ENCODE measurements around the gene AKT3.
"Not testable (repeated sequence)": the region's sequence is repeated elsewhere in the genome, so short reads cannot be mapped to it uniquely, and the experiment has no call there.

AKT3 gene

DNA sequence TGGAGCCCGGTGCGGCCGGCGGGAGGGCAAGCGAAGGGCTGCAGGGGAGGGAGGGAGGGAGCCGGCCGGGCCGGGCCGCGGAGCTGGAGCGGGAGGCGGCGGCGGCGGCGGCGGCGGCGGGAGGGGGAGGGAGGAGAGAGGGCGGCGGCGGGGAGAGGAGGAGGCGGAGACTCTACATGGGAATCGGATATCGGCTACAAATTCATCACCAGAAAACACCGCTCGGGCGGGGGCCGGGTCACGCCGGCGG lies at the start of gene AKT3:
Gene AKT3 (minus strand): TSS at position 42 of the 250 bp plus-strand sequence. CDS start 7,073 bp downstream, outside the sequence.
- peak in 50 of 58 donors; percentile 29 to 93 (median 85) for DNase-seq

DNA sequence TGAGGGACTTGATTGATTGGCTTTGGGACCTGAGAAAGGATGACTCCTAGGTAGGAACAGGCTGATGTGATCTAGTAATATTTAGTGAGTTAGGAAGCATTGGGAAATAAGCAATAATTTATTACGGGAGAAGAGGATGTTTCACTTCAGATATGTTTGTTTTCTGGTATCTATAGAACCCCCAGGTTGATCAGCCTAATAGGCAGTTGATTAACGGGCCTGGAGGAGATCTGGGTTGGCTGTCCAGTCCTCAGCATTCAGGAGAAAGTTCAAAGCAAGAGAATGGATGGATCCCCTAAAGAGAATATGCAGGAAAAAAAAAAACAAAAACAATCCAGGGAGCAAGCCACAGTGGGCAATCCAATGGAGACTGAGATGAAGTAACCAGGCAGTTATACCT lies 48.2 kb upstream of the AKT3 start:
- DNase-seq, result no peak

DNA sequence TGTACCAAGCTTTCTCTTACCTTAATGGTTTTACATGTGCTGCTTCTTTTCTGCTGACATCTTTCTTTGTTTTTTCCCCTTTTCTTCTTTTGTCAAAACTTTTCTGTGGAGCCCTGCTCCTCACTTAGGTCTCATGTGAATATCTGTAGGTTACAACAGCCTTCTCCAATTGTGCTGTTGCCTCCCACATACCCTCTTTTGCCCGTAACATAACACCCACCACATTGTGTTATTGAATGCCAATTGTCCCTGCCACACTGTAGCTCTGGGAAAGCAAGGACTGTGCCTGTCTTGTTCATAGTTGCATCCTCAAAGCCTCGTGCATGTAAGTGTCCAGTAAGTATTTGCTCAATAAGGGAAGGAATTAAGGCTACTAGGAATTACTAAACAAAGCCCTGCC lies 46.3 kb upstream of the AKT3 start:
- no peak for DNase-seq

DNA sequence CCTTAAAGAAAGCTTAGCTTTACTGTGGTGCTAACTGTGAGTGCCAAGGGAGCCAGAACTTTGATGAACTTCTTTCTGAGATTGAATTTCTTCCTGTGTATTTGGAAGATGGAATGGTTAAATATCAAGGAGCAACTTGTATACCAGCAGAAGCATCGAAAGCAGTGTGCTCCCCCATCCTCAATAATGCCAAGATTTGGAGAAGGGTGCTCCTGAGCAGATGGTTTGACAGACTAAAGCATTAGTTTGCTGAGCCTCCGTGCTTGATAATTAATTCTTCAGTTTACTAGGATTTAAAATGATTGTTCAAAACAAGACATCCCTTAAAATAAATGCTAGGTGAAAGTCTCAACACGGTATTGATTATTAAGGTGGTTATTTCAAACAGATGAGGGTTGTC lies 42.4 kb upstream of the AKT3 start:
- DNase-seq, result no peak

DNA sequence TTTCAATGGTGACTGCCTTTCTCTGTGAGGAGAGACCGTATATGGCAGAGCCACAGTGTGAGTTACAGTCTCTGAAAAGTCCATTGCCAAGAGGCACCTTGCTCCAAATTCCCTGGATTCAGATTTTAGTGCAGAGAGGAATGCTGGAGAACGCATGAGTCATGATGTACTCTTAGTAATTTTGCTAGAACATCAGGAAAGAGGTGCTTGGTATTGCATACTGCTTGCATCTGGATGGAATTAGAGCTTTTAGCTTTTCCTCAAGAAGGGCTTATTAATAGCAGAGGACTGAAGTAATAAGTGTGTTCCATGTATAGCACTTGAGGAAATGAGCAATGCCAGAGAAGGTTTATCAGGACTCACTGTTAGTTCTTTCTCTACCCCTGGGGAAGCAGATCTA lies 40.5 kb upstream of the AKT3 start:
- DNase-seq, result no peak

DNA sequence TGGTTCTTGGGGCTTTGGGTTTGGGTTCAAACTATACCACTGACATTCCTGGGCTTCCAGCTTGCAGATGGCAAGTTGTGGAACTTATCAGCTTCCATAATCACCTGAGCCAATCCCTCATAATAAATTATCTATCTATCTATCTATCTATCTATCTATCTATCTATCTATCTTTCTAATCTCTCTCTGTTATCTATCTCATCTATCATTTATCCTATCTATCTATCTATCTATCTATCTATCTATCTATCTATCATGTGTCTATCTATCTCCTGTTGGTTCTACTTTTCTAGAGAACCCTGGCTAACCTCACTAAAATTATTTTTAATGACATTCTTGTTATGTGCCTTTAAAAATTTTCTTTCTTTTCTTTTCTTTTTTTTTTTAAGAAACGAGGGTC lies 35.8 kb upstream of the AKT3 start:
- DNase-seq, result no peak

DNA sequence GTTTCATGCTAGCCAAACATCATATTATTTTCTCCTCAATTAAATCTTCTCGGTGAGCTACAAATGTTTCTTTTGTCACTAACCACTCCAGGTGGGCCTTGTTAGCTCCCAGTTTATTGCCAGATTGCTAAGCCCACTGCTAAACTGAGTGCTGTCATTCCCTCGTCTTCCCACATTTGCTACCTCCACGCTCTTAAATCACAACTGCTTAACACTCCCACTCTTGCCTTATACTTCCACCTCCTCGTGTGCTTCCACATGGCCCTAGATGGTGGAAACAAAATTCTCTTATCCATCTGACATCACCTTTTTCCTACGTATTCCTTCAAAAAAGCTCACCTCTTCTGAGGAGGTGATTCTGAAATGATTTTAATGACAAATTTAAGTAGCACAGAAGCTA lies 34.6 kb upstream of the AKT3 start:
- DNase-seq, result no peak

DNA sequence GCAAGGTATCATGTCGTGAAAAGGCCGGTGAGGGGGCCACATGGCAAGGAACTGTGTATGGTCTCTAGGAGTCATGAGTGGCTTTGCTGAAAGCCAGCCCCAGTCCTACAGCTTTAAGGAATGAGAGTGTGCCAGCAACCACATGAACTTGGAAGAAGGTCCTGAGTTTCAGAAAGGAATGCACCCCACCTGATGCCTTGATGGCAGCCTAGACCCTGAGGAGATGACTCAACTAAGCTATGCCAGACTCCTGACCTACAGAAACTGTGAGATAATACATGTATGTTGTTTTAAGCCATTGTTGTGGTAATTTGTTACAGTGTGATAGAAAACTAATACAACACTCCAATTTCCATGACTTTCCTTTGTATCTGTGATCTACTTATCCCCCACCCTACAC lies 33.5 kb upstream of the AKT3 start:
- no peak for DNase-seq

DNA sequence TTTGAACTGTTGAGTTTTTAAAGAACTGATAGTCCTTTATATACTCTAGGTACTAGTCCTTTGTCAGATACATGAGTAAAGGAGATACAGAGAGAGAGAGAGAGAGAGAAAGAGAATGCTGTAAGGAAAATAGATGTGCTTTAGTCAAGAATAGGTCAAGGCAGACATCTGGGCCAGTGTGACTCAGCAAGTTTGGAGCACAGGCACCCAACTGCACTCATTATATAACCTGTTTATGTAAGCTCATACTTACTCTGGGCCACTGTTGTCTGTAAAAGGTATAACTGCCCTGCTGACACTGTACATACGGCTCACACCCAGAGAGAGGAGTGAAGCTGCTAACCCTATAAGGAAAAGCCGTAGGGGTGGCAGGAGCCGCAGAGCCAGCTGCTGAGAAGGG lies 32.2 kb upstream of the AKT3 start:
- DNase-seq, result no peak

DNA sequence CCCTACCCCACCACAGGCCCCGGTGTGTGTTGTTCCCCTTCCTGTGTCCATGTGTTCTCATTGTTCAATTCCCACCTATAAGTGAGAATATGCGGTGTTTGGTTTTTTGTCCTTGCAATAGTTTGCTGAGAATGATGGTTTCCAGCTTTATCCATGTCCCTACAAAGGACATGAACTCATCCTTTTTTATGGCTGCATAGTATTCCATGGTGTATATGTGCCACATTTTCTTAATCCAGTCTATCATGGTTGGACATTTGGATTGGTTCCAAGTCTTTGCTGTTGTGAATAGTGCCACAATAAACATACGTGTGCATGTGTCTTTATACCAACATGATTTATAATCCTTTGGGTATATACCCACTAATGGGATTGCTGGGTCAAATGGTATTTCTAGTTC lies 27.0 kb upstream of the AKT3 start:
- not testable (repeated sequence) for DNase-seq

DNA sequence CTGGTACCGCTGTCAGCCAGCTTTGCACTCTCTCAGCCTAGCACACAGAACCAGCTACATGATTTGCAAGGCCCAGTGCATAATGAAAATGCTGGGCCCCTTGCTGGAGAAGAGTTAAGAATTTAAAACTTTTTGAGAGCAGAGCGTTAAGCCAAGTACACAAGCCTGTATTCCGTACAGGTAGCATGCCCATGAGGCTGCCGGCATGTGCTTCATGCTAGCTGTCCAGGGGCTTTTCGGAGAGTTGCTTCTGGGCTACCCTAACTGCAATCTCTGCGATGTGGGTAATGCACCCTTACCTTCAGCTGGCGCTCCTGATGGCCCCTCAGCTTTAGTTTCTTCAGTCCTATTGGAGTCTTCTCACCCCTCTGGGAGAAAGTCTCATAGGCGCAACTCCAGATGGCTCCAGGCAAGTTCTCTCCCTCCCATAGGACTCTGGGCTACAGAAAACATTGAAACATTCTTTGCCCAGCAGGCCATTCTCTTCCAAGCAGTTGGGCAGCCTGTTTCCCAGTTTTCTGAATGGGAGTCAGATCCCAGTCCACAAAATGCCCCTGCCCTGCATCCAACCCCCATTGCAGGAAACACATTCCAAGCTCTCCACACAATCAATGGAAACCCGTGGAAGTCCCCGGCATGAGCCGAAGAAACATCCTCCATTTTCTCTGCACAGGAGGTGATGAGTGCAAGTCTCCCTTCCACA lies 5.7 kb upstream of the AKT3 start:
- peak in 6 of 58 donors; percentile 1 to 5 (median 2) for DNase-seq

DNA sequence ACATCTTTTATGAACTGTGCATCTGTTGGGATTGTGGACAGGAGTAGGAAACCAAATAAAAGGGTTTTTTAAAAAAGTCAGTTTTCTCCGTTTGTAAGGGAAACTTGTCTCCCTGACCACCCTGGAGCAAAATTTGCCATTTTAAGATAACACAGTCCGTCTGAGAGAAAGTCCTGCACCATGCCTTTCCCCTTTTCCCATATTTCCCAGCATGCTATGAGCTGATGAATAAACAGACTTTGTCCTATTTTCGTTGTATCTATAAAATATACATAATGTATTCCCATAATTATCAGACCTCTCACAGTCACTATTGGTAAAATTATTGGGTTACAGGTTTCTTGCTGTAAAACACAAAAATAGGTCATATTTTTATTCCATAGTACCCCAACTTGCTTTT lies 1.7 kb upstream of the AKT3 start:
- no peak for DNase-seq

DNA sequence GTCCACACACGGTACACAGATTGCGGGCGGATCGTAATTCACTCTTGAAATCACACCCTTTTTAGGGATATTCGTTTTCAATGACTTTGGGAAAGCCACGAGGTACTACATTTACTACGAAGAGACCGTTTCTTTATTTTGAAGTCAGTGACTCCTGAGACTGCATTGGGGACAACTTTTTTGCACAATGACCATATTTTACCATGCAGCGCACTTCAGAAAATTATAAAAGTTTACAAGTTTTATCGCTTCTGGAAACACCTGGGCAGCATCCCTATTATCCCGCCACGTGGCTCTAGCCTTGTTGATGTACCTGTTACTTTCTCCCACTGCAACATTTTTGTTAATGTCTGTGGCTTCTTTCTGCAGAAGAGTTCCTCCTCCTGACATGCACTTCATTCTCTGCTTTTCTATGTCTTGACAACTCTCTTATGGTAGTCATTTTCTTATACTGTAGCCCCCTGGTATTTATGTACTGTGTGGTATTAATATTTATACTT lies 1.3 kb upstream of the AKT3 start:
- peak in 1 of 58 donors; percentile 28 for DNase-seq

DNA sequence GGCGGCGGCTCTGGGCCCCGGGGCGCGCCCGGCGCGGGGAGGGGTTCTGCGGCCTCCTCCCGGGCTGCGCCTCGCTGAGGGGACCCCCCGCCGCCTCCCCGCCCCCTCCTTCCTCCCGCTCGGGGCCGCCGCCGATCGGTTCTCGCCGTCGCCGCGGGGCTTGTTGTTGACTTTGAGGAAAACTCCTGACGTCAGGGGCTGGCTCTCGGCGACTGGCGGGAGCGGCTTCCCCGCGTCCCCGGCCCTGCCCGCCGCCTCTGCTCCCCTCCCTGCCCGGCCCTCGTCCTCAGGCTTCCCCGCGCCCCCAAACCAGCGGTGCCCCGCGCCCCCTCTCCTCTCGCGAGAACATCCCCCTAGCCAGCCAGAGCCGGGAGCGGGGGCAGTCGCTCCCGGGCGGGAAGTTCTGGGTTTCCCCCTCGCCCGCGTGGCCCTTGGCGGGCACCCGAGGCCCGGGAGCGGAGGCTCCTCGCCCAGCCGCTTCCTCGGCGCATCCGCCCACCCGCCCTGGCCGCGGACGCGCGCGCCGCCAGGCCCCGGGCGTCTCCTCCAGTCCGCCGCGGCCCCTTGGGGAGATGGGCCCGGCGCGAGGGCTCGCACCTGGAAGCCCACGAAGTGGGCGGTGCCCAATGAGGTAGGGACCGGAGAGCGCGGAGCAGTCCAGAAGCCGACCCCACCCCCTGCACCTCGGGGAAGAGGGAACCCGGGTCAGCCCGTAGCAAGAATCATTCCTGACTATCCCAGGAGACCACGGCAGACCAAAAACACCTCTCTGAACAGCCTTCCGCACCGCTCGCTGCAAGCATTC lies 611 bp upstream of the AKT3 start:
- peak; percentile 2 to 93 (median 82) for DNase-seq

DNA sequence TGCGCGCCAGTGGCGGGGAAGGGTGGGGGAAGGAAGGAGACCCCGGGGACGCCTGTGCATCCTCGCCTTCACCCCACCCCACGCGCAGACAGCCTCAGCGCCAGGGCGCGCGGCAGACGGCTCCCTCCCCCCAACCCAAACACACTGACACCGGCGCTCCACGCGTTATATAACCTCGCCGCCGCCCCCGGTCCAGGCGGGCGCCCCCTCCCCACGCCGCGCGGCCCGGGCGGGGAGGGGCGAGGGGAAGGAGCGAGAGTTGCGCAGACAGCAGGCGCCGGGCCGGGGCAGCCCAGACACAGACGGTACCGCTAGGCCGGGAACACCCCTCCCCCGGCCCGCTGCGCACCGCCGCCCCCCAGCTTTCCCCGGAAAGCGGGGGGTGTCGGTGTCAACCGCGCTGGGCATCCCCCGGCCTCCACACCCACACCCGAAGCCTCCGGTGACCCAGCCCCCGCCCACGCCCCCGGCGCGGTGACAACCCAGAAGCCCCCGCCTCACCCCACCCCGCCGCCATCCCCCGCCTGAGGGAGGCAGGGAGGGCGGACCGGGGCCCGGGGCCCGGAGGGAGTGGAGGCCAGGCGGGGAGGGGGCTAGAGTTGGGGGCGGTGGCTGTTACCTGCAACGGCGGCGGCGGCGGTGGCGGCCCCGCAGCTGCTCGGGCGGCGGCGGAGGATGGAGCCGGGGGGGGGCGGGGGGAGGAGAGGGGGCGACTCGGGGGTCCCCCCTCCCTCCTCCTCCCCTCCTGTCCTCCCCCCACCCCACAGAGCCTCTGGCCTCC lies 432 bp downstream of the AKT3 start:
- DNase-seq, result peak in 54 of 58 donors; percentile 34 to 90 (median 73)

DNA sequence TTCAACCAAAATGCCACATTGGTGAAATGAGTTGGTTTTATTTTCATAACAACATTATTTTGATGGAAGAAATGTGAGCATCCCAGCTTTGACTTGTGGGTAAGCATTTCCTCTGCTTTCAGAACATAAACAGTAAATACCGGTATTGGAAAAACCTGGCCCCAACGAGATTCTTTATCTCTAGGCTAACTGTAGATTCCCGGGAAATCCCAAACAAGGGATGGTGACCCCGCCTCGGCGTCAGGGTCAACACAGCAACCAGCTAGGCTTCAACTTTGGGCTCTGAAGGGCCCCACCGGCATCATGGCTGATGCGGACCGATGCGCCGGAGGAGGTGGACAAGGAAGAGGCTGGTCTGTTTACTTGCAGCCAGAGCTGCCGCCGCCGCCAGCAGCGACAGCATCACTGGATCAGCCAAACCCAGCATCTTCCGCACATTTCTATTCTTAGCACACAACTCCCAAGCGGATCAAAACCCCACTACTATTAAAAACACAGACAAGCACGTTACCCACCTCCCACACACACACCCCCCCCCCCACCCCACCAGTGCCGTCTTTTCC lies 1.1 kb downstream of the AKT3 start:
- peak in 56 of 58 donors; percentile 29 to 90 (median 72) for DNase-seq

DNA sequence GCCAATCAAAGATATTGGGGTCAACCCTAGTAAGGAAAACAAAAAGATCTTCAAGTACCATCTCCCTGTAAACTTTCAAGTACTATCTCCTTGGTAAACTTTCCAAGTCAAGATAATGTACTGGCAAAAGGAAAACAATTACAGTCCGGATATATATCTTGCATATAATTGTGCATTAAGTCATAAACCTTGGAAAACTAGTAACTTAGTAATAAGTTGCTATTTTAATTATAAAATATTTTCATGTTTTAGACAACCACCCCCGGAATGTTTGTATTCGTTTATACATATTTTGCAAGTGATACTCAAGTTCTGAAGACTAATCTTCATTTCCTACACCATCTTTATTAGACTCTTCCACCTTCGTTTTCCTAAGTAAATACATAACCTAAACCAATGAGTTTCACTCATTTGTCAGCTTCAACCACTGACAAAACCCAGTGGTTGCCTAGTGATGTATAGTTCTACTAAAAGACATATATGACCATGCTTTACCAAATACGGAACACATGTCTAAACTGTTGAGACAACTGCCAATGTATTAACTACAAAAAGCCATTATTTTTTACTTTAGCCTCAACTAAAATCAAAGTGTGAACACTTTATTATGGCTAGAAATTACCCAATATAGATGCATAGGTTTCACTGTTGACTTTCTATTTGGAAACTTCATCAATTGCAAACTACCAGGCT lies 1.7 kb downstream of the AKT3 start:
- DNase-seq, result no peak

DNA sequence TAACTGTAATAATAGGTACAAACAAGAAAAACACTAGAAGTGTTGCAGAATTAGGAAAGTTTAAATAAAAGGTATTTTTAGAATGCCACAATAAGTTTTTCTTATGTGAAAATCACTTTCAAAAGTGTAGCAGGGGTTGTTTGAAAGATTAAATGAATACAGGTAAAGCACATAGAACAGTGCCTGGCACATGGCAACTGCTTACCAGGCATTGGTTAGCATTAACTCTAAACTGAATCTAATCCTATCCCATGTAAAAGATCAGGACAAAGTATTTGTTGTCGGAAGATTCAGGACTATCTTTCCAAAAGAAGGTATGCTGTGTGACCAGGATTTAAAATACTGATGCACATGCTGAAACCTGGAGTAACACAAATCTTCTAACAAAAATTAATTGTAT lies 3.3 kb downstream of the AKT3 start:
- no peak for DNase-seq

DNA sequence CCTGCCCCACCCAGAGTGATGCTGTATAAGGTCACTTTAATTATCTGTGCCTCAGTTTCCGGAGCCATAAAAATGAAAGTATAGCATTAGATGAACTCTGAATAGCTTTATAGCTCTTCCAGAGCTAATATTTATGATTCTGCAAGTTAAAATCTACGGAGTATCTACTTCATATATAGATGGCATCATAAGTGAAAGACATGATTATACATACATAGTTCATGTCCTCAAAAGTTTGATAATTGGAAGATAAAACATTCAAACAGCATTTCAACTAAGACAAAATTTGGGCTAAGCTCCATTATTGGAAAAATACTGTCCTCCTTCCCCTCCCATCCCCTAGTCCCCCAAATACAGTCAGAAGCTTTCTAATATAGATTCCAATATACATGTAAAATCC lies 4.2 kb downstream of the AKT3 start:
- no peak for DNase-seq

DNA sequence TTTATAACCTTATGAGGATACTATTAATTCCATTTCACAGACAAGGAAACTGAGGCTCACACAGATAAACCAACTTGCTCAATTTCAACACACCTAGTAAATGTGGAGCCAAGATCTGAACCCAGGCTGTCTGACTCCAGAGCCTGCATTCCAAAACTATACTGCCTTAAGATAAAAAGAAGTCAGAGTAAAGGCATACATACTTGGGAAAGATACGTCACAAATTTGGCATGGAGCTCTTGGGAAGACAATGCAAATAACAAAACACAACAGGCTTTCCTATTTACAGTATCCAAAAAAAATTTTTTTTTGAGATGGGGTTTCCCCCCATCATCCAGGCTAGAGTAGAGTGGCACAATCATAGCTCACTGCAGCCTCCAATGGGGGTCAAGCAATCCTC lies 5.9 kb downstream of the AKT3 start:
- DNase-seq, result no peak

DNA sequence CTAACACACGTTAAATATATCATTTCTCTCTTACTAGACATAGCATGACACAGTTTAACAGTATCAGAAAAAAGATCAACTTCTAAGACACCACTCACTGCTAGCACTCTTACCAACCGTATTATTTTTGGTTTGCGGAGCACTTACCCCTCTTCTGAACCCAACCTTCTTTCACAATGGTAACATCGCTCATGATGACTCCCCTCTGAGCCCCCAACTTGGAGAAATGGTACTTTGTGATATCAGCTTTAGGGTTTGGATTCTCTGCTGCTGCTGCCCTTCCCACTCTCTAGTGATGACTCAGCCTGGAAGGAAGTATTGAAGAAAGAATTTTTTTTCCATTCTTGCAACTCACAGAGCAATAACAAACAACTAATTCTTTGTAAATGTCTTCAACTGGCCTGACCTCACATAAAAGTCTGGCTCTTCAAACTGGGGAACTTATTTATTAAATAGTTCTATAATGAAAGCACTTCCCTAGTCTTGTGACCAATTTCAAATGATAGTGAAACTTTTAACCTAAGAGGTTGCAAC lies 7.0 kb downstream of the AKT3 start:
- no peak for DNase-seq
